AG09309 (cell line): ENCODE data around the gene DMKN.

Source experiments
- DNase-seq: peaks from one replicate; pipeline ENCODE4 v3.0.0-alpha.2; 2010; ENCODE audit warnings: low read depth
- H3K4me3 ChIP-seq: 2 replicates; pipeline ENCODE4 v1.5.1; 2011; ENCODE audit warnings: mild to moderate bottlenecking, low read depth, low read length, moderate library complexity; ENCODE audit not compliant: control insufficient read depth
- CTCF ChIP-seq: IDR thresholded peaks from 2 replicates; pipeline ENCODE4 v1.5.1; 2011; ENCODE audit warnings: mild to moderate bottlenecking, low read depth, low read length, inconsistent platforms; ENCODE audit not compliant: insufficient read depth, control insufficient read depth; ENCODE audit errors: missing control alignments

The DMKN gene

DNA sequence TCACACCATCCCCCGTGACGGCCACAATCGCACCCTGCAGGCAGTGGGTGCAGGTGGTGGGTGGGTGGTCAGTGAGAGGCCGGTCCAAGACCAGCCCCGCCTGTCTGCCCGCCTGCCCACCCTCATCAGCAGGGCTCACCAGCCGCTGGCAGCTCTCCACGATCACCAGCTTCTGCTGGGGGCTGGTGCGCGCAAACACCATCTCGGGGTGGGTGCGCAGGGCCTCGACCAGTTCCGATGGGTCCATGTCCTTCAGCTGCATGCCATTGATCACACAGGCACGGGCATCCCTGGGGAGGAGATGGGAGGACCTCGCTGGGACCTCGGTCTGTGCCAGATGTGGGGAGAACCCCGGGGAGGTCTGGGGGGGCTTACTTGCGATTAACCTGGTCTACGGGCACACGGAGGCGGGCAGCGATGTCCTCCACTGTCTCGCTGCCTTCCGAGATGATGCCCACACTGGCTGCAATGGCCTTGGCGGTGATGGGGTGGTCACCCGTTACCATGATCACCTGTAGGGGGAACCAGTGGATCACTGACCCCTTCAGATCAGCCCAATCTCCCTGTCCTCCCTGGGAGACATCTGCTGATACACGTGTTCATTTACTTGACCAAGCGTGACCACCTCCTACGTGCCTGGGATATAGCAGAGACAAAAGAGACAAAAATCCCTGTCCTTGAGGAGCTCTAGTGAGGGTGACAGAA lies 42.0 kb upstream of the DMKN start:
- H3K4me3 ChIP-seq = no peak overlapping the region
- DNase-seq = no peak
- TF ChIP-seq CTCF = peak; percentile 32

DNA sequence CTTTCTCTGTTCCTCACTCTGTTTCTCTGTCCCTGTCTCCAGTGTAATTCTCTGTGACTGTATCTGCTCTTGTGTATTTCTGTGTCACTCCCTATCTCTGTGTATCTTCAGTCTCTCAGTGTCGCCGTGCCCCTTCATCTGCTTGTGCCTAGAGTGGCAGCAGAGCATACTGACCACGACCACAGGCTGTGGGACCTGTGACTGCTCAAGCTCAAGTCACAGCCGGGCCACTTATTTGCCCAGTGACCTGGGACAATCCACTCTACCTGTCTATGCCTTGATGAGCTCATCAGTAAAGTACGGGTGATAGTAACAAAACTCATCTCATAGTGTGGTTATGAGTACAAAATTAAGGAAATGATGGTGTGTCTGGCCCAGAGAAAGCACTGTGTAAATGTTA lies 40.6 kb upstream of the DMKN start:
- no peak for DNase-seq
- TF ChIP-seq CTCF = no peak
- H3K4me3 ChIP-seq = no peak overlapping the region

DNA sequence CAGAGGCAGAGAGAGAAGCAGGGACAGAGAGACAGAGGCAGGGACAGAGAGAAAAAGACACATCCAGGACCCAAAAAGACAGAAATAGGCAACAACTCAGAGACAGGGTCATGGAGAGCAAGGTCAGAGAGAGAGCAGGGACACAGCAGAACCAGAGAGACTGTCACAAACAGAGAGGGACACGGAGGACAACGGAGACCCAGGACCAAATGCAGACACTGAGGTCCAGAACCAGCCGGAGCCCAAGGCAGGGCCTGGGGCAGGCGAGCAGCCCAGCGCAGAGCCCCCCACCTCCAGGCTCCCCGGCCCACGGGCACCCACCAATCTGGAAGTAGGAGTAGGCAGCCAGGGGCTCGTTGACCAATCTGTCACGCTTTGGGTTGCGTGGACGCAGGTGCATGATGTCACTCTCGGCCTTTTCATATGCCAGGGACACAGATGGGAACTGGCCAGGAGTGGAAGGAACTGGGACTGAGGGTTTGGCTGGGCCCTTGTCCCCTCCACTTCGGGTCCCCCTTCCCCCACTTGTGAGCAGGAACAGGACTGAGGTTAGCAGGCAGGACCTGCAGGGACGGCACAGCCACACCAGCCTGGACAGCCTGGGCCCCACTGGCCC lies 40.0 kb upstream of the DMKN start:
- no peak overlapping the region for H3K4me3 ChIP-seq
- no peak for DNase-seq
- TF ChIP-seq CTCF = no peak

- no peak for DNase-seq
- no peak for TF ChIP-seq CTCF
- H3K4me3 ChIP-seq = no peak overlapping the region
Observed at GRCh38 chr19:35552534-35553384, 39.3 kb upstream of the DMKN start.

- DNase-seq = no peak
- H3K4me3 ChIP-seq = no peak overlapping the region
- TF ChIP-seq CTCF = no peak
Observed at GRCh38 chr19:35551091-35551810, 37.8 kb upstream of the DMKN start.

GRCh38 chr19:35549879-35550523 lies 36.6 kb upstream of the DMKN start:
- no peak overlapping the region for H3K4me3 ChIP-seq
- TF ChIP-seq CTCF = no peak
- DNase-seq = no peak
